GM21825 (cell line): ENCODE data around the gene ITPR1.

Experiments used
- ATAC-seq: cut with Tn5 transposase; IDR thresholded peaks from one replicate; pipeline ENCODE4 v1.9.1; 2021; ENCODE audit warnings: mild to moderate bottlenecking, moderate library complexity; ENCODE audit not compliant: unreplicated experiment

The ITPR1 gene

GRCh38 chr3:4864503-4864902, 371.4 kb downstream of the ITPR1 start:
- no peak for ATAC-seq

GRCh38 chr3:4865714-4866113, 372.6 kb downstream of the ITPR1 start:
- no peak for ATAC-seq

GRCh38 chr3:4866866-4867265, 373.7 kb downstream of the ITPR1 start:
- ATAC-seq = no peak

GRCh38 chr3:4877173-4877787, 384.1 kb downstream of the ITPR1 start:
- no peak for ATAC-seq

GRCh38 chr3:4880850-4881249, 387.7 kb downstream of the ITPR1 start:
- ATAC-seq = no peak

GRCh38 chr3:4882548-4882947, 389.4 kb downstream of the ITPR1 start:
- ATAC-seq = no peak

GRCh38 chr3:4883011-4883410, 389.9 kb downstream of the ITPR1 start:
- ATAC-seq = no peak

- no peak for ATAC-seq
Measured at GRCh38 chr3:4884888-4885287, 391.7 kb downstream of the ITPR1 start.

GRCh38 chr3:4885316-4885715, 392.2 kb downstream of the ITPR1 start:
- ATAC-seq = no peak

- ATAC-seq = no peak
Measured at GRCh38 chr3:4886448-4886847, 393.3 kb downstream of the ITPR1 start.

GRCh38 chr3:4887177-4887576, 394.0 kb downstream of the ITPR1 start:
- ATAC-seq = no peak

- ATAC-seq = peak; percentile 92
Measured at GRCh38 chr3:4888913-4889846, 396.0 kb downstream of the ITPR1 start.

GRCh38 chr3:4889896-4890295, 396.7 kb downstream of the ITPR1 start:
- no peak for ATAC-seq

- no peak for ATAC-seq
Measured at GRCh38 chr3:4894891-4895530, 401.9 kb downstream of the ITPR1 start.

GRCh38 chr3:4895838-4896237, 402.7 kb downstream of the ITPR1 start:
- ATAC-seq = no peak
